ENCODE results near the gene MEAK7.

The MEAK7 gene

DNA sequence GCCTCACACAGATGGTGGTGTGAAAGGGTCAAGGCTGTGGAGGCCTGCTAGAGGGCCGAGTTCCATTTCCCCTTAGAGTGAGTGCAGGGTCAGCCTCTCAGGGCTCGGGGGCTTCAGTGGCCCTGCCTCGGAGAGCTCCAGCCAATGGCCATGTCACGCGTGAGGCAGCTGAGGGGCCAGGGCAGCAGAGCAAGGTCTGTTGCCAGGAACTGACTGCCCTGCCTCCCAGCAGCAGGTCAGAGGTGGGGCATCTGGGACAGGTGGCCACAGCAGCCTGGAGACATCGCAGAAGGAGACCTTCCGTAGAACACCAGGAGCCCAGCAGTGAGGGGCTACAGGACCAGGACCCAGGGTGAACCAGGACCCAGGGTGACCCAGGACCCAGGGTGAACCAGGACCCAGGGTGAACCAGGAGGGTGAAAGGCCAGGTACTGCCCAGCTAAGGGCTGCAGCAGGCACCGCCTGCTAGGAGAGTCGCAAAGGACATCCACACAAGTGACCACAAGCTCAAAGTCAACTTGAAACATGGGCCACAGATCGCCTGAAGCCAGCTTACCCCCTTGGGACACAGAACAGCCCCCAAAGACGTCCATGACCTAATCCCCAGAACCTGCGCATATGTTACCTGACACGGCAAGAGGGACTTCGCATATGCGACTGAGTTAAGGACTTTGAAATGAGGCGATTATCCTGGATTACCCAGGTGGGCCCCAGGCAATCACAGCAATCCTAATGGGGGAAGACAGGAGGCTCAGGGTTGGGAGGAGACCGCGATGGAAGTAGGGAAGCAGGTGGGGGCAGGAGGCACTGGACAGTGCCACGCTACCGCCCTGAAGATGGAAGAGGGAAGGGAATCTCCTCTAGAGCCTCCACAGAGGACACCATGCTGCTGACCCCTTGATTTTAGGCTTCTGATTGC, 4.8 kb upstream of the MEAK7 start:
- no peak for DNase-seq

DNA sequence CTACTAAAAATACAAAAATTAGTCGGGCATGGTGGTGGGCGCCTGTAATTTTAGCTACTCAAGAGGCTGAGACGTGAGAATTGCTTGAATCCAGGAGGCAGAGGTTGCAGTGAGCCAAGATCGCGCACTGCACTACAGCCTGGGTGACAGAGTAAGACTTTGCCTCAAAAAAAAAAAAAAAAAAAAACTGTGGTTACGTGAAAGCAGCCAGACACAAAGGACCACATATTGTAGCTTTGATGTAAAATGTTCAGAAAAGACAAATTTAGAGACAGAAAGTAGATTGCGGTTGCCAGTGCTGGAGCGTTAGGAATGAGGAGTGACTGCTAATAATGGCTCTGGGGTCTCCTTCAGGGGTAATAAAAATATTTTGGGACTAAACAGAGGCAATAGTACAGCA, 4.0 kb upstream of the MEAK7 start:
- no peak for DNase-seq

DNA sequence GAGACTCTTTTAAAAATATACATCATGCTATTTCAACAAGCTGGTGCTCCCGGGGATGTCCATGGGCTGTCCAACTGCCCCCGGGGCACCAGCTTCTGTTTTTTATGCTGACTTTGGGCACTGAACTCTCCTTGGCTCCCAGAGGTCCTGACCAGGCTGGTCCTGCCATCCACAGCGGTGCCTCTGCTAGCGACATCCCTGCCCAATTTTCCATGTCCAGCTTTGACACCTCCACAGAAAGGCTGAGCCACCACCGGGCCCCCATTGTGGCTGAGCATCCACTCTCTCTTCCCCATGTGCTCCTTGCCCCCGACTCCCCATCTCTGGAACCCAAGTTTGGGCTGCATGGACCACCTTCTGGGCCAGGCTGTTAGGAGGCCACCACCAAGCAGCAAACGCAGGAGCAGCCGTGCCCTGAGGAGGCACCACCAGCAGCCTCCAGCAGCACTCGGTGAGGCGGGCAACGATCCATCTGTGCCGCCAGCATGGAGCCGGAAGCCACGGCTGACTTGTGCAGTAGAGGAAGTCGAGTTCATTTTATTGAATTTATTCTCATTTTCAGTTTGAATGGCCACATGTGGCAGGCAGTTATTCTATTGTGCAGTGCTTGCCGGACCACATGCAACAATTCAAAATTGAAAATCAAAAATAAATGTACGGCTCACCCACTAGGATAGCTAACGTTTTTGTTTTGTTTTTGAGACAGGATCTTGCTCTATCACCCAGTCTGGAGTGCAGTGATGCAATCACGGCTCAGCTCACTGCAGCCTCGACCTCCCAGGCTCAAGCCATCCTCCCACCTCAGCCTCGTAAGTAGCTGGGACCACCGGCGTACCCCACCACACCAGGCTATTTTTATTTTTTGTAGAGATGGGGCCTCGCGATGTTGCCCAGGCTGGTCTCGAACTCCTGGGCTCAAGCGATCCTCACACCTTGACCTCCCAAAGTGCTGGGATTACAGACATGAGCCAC, 2.8 kb upstream of the MEAK7 start:
- DNase-seq: no peak

DNA sequence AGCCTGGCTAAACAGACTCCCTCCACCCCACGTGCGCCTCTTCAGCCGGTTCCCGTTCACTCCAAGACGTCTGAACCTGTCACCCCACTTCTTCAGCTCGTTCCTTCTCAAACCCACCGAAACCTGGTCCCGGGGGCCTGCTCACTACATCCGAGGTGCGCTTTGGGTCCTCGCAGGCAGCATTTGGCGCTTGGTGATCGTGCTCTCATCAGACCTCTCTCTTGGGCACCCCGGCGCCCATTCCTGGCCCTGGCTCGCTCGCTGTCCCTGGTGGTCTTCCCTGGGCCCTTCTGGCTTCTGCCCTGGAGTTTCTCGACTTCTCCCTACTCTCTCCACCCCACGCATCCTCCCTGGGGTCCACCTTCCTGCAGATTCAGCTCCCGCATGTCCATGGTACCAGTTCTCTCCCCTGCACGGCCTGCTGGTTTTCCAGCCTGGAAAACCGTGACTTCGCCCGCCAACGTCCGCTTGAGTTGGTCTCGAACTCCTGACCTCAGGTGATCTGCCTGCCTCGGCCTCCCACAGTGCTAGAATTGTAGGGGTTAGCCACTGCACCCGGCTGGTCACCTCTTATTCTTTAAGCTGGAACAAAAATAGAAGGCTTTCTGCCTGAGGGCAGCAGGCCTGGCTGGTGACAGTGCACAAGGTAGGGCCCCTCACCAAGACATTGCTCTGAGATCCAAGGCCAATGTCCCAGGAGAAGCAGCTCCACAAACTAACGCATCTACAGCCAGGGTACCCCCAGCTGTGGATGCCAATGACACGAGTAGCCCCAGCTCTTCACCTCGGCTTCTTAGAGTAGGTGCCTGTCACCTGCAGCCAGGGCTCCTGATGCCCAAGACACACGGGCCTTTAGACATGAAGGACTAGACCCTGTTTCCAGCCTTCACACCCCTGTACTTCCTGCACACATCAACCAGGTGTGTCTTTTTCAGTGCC, 1.1 kb upstream of the MEAK7 start:
- no peak for DNase-seq

DNA sequence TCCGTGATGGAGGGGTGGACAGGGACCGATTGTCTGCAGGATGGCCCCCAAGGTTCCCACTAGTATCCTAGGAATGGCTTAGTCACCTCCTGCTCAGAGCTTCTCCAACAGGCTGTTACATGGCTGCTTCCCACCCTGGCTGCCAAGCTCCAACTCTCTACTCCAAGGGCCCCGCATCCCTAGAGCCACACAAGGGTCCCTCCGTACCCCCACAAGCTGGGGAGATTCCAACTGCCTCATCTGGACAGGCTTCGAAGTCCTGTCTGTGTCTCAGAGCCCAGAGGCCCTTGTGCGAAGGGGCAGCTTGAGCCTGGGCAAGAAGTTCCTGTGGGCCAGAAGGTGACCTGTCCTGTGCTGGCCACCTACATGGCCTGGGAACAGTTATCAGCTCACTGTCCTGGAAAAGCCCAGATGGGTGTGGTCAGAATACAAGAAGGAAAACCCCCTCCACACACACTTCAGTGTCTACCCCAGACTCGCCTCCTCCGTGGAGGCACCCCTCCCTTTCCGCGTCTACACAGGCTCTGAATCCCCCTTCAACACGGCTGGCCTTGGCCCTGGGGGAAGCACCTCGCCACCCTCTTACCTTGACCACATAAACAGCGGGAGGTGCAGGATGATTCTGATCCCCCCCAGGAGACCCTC, 586 bp downstream of the MEAK7 start:
- no peak for DNase-seq

DNA sequence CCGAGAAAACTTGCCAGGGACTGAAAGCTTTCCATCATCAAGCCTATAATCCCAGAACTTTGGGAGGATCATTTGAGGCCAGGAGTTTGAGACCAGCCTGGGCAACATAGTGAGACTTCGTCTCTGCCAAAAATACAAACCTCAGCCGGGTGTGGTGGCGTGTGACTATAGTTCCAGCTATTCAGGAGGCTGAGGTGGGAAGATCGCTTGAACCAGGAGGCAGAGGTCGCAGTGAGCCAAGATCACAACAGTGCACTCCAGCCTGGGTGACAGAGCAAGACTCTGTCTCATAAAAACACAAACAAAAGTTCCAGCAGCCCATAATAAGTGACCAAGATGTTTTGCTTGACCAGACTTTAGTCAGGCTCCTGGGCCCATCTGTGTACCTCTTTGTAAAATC, 1.9 kb downstream of the MEAK7 start:
- DNase-seq: no peak

DNA sequence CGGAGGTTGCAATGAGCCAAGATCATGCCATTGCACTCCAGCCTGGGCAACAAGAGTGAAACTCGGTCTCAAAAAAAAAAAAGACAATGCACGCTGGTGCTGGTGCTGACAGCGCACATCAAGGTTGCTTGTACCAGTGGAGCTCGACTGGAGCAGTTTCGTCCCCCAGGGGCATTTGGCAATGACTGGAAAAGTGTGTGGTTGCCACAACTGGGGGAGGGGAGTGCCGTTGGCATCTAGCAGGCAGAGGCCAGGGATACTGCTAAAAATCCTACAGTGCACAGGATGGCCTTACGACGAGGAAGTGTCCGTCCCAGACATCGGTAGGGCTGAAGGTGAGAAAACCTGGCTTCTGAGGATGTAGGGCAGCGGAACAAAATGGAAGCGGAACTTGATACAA, 2.4 kb downstream of the MEAK7 start:
- no peak for DNase-seq

DNA sequence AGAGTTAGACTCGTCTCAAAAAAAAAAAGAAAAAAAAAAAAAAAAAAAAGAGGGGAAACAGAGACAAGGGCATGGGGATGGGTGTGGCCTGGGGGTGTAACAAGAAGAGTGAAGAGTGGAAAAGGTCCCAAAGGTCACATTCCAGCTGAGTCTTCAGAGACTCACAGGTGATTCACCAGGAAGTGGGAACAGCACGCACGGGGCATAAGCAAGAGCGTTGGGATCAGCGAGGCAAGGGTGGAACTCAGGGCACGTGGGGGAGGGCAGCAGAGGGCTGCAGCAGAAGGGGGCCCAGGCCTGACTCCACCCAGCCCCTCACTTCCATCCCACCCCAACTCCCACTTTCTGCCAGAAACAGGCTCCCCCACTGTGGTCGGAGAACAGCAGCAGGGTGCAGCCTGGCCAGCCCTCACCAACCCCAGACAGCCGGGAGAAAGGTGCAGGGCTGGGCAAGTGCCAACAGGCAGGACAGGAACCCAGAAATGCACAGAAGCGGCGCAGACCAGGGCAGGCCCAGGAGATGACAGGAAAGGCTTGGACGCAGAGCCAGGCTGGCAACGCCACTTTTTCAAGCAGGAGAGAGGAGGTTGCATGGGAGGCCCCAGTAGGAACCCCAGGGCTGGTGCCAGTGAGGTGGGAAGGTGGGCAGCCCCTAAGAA, 3.3 kb downstream of the MEAK7 start:
- DNase-seq: no peak

DNA sequence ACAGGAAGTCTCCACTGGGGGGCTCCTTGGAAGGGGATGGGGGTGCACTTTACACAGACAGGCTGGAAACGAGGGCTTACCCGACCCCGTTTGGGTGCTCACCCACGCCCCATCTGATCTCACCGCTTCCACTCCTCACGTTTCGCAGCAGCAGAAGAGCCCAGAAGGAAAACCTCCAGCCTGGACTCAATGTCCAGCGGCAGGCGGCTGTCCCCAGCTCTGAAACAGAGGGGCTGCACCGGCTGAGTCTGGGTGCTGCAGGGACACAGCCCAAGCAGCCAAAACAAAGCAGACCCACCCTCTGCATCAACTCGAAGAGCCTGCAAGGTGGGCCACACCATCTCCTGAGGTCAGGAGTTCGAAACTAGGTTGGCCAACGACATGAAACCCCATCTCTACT, 3.9 kb downstream of the MEAK7 start:
- no peak for DNase-seq

DNA sequence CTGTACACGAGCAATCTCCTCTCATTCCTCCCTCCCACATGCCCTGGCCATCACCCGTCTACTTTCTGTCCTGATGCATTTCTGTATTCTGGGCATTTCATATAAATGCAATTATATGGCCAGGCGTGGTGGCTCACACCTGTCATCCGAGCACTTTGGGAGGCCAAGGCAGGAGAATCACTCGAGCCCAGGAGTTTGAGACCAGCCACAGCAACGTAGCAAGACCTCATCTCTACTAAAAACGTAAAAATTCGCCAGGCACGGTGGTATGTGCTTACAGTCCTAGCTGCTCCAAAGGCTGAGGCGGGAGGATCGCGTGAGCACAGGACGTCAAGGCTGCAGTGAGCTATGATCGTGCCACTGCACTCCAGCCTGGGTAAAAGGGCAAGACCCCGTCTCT, 4.8 kb downstream of the MEAK7 start:
- no peak for DNase-seq

DNA sequence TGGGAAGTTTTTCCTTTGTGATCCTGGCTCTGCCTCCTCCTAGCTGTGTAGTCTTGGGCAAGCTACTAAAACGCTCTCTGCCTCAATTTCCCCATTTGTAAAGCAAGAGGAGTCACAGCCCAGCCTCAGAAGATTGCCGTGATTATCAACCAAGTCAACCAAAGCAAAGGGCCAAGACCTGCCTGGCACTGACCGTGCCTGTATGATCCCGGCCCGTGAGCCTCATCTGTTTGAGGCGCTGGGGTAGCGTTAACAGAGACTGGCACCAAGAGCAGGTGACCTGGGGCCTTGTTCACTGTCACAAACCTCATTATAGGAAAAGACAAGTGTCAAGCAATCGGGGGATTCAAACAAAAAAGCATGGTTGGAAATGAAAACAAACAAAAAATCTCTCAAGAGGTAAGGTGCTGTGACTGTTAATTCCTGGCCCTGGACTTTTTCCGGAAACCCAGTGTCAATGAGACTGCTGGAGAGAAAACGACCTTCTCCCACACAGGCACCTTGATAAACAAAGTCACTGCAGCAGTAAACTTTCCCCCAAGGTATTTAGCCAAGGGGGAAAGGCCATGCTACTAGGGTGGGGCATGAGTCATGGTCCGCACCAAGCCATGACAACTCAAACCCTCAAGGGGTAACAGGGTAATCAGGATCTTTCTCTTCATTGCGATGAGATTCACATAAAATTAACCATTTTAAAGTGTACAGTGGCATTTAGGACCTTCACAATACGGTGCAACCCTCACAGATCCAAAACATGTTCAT, 5.4 kb downstream of the MEAK7 start:
- DNase-seq: no peak

DNA sequence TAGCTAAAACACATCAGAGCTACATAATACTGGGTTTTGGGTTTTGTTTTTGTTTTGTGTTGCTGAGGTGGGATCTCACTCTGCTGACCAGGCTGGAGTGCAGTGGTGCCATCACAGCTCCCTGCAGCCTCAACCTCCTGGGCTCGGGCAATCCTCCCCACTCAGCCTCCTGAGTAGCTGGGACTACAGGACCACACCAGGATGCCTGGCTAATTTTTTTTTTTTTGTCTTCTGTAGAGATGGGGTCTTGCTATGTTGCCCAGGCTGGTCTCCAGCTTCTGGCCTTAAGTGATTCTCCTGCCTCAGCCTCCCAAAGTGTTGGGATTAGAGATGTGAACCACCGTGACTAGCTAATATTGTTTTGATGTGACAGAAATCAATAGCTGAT, 6.2 kb downstream of the MEAK7 start:
- no peak for DNase-seq

DNA sequence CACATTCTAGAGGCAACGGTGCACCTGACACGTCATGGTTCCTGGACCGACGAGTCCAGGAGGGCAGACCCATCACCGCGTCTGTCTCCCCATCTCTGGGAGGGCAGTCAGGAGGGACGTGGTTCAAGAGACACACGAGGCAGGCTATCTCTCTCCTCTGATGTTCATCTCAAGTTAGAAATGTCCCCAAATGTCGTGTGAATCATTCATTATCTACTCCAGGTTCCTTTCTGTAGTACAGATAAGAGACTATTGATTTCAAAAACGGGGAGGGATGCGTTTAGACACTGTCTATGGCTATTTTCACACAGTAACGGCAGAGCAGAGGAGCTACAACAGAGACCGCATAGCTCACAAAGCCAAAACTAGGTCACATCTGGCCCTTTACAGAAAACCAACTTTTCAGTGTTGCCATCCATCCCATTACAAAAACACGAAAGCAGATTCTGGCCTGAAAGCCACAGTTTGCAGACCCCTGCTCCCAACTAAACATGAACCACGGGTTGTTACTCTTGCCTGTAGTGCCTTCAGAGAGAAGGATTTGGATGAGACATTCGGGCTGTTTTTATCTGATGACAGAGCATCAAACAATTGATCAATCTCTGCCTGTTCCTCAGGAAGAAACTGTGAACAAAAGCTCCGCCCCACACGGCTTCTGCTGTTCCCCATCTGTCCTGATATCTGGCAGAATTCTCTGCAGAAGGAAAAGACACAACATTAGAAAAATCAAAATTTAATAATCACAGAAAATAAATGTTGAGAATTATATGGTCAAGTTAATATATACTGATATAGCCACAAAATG, 6.8 kb downstream of the MEAK7 start:
- no peak for DNase-seq

DNA sequence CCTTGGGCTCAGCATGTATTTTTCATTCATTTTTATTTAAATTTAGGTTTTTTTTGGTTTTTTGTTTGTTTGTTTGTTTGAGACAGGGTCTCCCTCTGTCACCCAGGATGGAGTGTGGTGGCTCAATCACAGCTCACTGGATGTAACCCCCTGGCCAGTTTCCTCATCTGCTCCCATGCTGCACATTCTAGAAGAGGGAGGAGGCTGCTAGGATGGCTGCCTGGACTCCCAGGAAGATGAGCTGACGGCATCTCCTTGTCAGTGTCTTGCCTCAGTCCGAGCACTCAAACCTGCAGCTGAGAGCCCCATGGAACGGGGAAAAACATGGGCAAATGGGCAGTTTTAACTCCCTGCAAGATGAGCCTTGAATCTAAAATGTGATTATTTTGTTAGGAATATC, 7.5 kb downstream of the MEAK7 start:
- DNase-seq: no peak

DNA sequence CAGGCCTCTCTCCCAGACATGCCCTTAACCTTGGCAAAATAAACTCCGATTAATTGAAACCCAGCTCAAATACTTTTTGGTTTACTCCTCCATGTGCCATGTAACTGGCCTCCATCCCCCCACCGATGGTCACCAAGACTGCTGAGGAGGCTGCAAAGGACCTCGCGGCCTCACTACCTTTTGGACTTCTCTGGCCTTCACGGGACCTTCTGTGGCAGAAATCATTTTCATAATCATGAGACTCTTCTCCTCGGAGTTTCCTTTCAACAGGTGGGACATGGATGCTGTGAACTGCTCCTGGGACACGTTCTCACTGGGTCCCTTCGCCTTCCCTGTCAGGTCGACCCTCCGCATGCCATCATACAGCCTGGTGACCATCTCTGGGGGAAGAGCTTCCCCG, 9.0 kb downstream of the MEAK7 start:
- DNase-seq: no peak

DNA sequence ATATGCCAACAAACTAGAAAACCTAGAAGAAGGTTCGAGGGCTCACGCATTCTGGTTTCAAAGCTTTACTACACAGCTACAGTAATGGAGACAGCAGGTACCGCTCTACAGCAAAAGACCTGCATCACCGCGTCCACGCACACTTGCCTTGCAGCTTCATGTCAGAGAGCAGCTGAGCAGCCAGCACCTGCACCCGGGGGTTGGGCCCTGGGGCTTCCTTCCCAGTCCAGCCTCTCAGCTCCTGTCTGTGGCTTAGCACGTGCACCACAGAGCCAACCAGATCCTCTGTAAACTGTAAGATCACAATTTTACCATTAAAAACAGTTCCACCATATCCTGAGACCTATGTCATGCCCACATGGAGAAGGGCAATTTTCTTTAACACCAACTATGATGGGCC, 15.3 kb downstream of the MEAK7 start:
- DNase-seq: no peak

DNA sequence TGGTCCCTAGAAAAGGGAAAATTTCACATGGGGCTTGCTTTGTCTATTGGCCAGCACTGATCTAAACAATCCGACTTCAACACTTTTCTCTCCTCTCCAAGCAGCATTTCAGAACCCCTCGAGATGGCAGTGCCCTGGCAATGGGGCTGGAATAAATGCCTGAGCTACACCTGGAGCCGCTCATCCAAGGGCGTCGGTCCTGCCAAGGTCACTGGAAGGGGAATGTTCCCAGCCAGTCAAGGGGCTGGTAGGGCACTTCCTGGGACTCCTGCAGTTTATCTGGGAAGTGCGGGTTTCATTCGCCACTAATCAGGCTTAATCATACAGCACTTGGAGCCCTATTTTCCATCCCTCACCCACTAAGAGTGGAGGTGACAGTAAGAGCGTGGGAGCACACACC, 17.1 kb downstream of the MEAK7 start:
- DNase-seq: no peak

DNA sequence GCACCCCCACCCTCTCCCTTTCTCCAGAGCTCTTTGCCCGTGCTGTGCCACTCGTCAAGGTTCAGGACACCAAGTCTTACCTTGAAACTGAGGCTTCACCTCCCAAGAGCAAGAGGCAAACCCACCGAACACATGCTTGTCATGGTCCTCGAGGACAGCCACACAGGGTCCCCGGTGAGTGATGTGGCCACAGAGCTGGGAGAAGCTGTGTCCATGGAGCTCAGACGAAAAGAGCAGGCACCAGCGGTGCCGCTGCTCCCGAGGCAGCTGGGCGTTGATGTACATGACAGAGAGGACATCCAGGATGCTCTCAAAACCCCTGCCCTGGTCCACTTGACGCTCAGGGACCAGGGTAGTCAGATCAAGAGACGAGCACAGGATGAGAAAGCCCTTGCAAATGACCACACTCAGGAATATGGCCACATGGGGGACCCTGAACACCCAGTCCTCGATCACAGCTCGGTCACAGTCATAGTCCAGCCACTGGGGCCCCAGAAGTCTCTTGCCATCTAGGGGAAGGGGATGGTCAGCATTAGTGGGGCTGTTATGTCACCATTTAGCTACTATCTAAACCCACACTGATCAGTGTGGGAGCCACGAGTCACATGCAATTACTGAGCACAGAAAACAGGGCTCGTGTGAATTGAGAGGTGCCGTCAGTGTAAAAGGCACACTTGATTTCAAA, 17.8 kb downstream of the MEAK7 start:
- no peak for DNase-seq

DNA sequence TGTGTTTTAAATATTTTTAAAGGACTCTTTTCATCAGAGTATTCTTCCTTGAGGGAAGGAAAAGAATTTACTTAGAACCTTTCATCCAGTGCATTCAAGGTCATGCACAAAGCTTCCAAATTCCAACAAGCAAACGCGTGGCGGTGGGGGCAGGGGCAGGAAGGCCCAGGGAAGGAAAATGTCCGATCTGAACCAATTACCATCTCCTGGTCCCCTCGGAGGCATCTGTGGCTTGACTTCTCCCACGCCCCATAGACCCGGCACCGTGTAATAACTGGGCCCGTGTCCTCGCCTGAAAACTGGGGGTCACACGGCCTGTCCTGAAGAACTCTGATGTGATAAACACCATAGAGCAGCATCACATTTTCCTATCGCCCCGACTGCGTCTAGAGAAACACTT, 18.3 kb downstream of the MEAK7 start:
- no peak for DNase-seq

Data from hematopoietic multipotent progenitor cell treated with erythropoietin and hydrocortisone succinate and interleukin-3 and kit ligand, for 4 days (in vitro differentiated cells).